GM20000 (cell line): ENCODE measurements around the gene DSCAML1.

Experiments used
- DNase-seq: peaks from one replicate; pipeline ENCODE4 v3.0.0; 2012; ENCODE audit warnings: low spot score
- TF ChIP-seq, protein P1 (sequence below): IDR thresholded peaks from 2 replicates; pipeline ENCODE4 v1.5.1; 2012; ENCODE audit warnings: mild to moderate bottlenecking, control low read depth; ENCODE audit errors: extremely low read depth, missing control alignments

DSCAML1 gene

DNA sequence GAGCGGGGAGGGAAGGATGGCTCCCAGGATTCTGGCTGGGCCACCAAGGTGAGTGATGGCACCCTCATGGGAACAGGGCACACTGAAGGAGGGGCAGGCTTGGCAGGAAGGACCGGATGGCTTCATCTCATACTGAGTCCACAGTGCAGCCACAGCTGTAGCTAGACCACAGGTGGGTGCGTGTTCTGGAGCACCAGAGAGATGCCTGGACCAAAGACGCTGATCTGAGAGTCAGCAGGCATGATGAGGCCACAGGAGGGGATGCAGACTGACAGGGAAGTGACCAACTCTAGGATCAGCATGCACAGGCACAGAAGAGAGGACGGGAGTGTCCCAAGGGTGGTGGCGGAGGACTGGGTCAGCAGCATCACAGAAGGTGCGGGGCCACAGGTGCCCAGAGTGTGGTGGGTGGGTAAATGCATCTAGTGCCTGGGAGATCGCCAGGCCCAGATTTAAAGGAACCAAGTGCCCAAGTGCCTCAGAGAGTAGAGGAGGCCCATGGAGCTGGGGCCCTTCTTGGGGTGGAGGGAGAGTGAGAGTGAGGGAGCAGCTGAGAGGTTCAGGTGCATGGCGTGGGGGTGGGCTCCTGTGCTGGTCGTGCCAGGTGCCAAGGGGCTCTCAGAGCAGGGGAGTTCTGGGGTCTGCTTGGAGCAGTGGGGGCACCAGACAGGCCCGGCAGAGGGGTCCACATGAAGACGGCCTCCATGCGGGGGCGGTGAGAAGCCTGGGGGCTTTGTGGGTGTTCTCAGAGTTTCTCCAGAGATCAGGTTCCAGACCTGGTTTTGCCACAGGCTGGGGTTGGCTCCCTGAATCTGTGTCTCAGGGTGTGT is 355.7 kb downstream of the DSCAML1 start:
- DNase-seq: no peak
- TF ChIP-seq, protein P1, sequence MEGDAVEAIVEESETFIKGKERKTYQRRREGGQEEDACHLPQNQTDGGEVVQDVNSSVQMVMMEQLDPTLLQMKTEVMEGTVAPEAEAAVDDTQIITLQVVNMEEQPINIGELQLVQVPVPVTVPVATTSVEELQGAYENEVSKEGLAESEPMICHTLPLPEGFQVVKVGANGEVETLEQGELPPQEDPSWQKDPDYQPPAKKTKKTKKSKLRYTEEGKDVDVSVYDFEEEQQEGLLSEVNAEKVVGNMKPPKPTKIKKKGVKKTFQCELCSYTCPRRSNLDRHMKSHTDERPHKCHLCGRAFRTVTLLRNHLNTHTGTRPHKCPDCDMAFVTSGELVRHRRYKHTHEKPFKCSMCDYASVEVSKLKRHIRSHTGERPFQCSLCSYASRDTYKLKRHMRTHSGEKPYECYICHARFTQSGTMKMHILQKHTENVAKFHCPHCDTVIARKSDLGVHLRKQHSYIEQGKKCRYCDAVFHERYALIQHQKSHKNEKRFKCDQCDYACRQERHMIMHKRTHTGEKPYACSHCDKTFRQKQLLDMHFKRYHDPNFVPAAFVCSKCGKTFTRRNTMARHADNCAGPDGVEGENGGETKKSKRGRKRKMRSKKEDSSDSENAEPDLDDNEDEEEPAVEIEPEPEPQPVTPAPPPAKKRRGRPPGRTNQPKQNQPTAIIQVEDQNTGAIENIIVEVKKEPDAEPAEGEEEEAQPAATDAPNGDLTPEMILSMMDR: no peak

DNA sequence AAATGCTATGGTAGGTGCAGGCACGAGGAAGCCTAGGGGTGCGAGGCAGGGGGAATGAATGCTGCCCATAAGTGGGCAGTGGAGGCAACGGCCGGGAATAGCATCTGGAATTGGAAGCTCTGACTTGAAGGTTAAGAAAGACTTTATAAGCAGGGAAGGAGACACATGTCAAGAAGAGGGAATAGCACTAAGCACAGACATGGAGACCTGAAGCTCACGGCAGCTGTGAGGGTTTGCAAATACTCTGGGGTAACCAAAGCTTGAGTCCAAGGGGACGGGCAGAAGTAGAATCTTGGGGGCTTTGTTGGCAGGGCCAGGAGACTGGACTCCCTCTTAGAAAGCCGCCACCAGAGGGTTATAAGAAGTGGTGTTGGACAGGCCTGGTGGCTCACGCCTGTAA is 356.8 kb downstream of the DSCAML1 start:
- TF ChIP-seq, protein P1: no peak
- DNase-seq: no peak

DNA sequence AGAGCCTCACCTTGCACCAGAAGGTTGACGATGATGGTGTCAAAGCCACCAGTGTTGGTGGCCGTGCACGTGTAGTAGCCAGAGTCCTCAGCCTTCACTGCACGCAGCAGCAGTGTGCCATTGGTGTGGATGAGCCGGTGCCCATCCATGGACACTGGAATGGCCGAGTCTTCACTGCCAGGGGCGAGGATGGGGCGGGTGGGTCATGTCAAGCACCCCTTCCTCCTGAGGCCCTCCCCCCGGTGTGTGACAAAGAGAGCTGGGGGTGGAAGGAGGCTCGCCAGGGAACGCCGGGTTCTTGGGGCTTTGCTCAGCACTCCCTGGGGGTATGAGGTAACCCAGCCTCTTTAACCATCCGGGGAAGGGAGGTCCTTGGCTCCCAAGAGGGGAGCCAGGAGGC is 357.8 kb downstream of the DSCAML1 start:
- TF ChIP-seq, protein P1: no peak
- no peak for DNase-seq

DNA sequence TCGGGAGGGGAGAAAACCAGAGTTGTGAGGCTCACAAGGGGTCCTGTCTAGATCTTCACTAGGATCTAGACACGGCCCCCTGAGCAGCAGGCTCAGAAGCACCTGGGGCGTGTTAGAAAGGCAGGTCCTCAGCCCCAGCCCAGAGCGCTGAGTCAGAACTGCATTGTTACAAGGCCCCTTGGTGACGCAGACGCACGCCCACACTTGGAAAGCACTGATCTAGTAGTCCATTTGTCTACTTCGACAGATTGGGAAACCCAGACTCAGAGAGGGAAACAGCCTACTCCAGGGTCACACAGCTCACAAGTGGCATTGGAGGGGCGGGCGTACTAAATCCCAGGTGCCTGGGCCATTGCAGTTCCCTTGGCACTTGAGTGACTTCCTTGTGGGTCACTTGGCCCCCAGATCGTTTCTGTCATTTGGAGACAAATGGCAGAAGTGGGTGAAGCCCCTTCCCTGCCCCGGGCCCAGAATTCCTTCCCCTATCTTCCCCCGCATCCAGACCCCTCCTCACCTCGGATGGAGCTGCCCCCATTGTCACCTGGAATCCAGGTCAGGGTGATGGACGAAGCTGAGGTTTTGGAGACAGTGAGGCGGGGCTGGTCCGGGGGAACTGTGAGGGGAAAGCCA is 358.5 kb downstream of the DSCAML1 start:
- TF ChIP-seq, protein P1: no peak
- DNase-seq: no peak

DNA sequence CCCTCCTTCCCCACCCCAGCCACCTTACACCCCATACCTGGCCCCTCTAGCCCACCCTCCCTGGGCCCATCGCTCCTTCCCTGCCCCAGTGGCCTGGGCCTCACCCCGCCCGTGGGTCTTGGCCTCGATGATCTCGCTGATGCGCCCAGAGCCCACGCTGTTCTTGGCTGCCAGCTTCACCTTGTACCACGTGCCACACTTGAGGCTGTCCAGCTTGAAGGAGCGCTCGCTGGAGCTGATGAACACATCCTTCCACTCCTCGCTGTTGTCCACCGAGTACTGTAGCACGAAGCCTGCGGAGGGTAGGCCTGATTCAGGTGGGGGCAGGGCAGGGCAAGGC is 359.3 kb downstream of the DSCAML1 start:
- no peak for DNase-seq
- TF ChIP-seq, protein P1: no peak

DNA sequence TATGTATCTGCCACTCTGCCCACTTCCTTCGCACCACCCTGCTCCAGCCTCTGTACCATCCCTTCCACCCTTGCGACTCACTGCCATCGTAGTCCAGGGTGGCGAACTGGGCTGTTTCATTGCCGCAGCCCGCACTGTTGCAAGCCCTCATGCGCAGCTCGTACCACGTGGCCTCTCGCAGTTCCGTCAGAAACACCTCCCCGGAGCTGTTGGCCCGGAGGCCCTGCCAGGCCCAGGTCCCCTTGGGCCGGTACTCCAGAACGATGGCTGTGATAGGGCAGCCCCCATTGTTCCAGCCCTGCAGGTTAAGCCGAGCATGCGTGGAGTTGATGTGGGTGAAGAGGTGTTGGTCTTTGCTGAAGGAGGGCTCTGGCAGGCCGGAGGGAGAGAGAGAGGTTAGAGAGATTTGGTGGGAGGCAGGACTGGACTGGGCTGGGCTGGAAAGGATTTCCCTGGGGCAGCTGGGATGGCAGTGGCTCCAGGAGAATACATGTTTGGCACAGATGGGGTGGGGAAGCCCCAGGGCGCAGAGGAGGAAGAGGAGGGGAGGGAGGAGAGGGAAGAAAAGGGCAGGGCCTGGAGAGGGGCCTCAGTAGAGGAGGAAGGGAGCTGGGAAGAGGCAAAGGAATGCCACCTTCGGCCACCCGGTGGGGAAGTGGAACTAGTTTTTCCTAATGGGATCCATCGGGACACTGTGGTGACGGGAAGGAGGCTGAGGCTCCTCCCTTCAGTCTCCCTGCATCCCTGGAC is 359.8 kb downstream of the DSCAML1 start:
- TF ChIP-seq, protein P1: no peak
- DNase-seq: no peak

DNA sequence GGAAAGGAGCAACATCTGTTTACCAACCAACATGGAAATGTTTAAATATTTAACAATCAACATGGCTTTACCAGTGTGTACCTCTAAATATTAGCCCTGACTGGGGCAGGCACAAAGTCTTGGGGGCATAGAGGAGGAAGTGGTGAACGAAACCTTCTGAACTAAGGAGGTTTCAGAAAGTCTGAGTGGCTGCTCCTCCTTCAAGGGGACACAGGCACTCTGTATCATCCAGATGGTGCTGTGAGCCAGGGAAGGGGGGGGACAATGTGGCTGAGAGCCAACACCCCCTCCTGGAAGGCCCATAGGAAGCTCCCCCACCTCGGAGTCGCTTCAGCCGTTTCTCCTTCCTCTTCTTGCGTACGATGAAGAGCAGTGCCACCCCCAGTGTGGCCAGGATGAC is 361.7 kb downstream of the DSCAML1 start:
- TF ChIP-seq, protein P1: no peak
- DNase-seq: no peak
